ENCODE measurements around the gene CTBP2.

CTBP2 gene

DNA sequence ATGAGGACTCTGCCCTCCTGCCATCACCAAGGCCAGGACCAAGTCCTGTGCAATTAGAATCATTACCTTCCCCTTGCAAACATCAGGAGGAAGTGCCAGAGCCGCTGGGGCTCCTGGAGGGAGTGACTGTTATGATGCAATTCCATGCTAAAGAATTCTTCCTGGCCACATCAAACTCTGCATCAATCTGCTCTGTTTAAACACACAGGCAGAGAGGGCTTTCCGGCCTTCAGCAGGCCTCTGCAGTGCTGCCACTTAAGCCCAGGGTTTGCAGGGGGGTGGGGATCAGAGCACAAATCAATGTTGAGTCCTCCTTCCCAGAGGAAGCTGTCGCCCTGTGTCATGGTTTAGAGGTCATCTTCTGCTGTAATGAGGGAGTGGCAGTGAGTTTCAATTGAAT lies 58.1 kb downstream of the CTBP2 start:
- Histone ChIP-seq H3K36me3 (ENCODE audit: control insufficient read depth, insufficient read depth, low read length) (no peaks in the 10 kb centered on the region), H3K27me3 (replicated peaks; ENCODE audit: control insufficient read depth, insufficient read depth, low read length) (no peaks in the 10 kb centered on the region; the same call in none of the 2 replicates), H3K4me3 (replicated peaks; ENCODE audit: low read depth, low read length) (no peak overlapping the region)
- TF ChIP-seq CTCF (IDR thresholded peaks at IDR 0.05; ENCODE audit: insufficient read depth, low read length, poor library complexity, severe bottlenecking) = no peak
- no peak for DNase-seq (ENCODE audit: extremely low read depth, insufficient read length)

GRCh38 chr10:125101581-125101980 lies 58.8 kb downstream of the CTBP2 start:
- H3K4me3 ChIP-seq (replicated peaks; ENCODE audit: low read depth, low read length) = no peak overlapping the region
- TF ChIP-seq CTCF (IDR thresholded peaks at IDR 0.05; ENCODE audit: insufficient read depth, low read length, poor library complexity, severe bottlenecking) = no peak
- no peaks in the 10 kb centered on the region for H3K36me3 ChIP-seq (ENCODE audit: control insufficient read depth, insufficient read depth, low read length)
- no peak for DNase-seq (ENCODE audit: extremely low read depth, insufficient read length)
- no peaks in the 10 kb centered on the region; the same call in none of the 2 replicates for H3K27me3 ChIP-seq (replicated peaks; ENCODE audit: control insufficient read depth, insufficient read depth, low read length)

GRCh38 chr10:125101049-125101448 lies 59.3 kb downstream of the CTBP2 start:
- no peaks in the 10 kb centered on the region for H3K36me3 ChIP-seq (ENCODE audit: control insufficient read depth, insufficient read depth, low read length)
- DNase-seq (ENCODE audit: extremely low read depth, insufficient read length) = no peak
- no peak for TF ChIP-seq CTCF (IDR thresholded peaks at IDR 0.05; ENCODE audit: insufficient read depth, low read length, poor library complexity, severe bottlenecking)
- H3K4me3 ChIP-seq (replicated peaks; ENCODE audit: low read depth, low read length) = no peak overlapping the region
- no peaks in the 10 kb centered on the region; the same call in none of the 2 replicates for H3K27me3 ChIP-seq (replicated peaks; ENCODE audit: control insufficient read depth, insufficient read depth, low read length)

DNA sequence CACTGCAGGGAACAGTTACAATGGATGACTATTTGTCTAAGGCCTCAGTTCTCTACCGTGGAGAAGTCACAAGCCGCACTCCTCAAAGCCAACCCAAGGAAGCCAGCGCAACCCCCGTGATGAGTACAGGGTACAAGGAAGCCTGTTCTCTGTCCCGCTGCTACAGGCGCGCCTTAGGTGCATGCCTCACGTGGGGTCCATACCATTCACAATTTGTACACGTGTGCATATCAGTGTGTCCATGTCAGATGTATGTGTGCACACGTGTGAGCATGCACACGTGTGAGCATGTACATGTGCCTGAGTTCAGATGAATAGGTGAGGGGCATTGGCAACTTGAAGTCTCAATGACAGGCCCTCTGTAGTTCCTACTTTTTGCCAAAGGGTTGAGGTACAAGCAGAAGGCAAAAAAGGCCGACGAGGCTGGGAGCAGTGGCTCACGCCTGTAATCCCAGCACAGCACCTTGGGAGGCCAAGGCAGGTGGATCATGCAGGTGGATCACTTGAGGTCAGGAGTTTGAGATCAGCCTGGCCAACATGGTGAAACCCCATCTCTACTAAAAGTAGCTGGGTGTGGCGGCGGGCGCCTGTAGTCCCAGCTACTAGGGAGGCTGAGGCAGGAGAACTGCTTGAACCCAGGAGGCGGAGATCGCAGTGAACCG lies 62.8 kb downstream of the CTBP2 start:
- Histone ChIP-seq H3K4me3 (replicated peaks; ENCODE audit: low read depth, low read length) (no peak overlapping the region), H3K27me3 (replicated peaks; ENCODE audit: control insufficient read depth, insufficient read depth, low read length) (no peaks in the 10 kb centered on the region; the same call in none of the 2 replicates), H3K36me3 (ENCODE audit: control insufficient read depth, insufficient read depth, low read length) (no peaks in the 10 kb centered on the region)
- no peak for DNase-seq (ENCODE audit: extremely low read depth, insufficient read length)
- TF ChIP-seq CTCF (IDR thresholded peaks at IDR 0.05; ENCODE audit: insufficient read depth, low read length, poor library complexity, severe bottlenecking) = no peak

- no peaks in the 10 kb centered on the region for H3K36me3 ChIP-seq (ENCODE audit: control insufficient read depth, insufficient read depth, low read length)
- H3K4me3 ChIP-seq (replicated peaks; ENCODE audit: low read depth, low read length) = no peak overlapping the region
- DNase-seq (ENCODE audit: extremely low read depth, insufficient read length) = no peak
- H3K27me3 ChIP-seq (replicated peaks; ENCODE audit: control insufficient read depth, insufficient read depth, low read length) = no peaks in the 10 kb centered on the region; the same call in none of the 2 replicates
- no peak for TF ChIP-seq CTCF (IDR thresholded peaks at IDR 0.05; ENCODE audit: insufficient read depth, low read length, poor library complexity, severe bottlenecking)
Observed at GRCh38 chr10:125096975-125097374, 63.4 kb downstream of the CTBP2 start.

All from GM06990 (cell line).